Measurements from ENCODE around the gene GRID2. TPM values are rescaled to one million over a fixed set of nuclear protein-coding genes. Genes with fewer than 3 reads are reported as not detected.

The GRID2 gene
- total RNA-seq, 1 donor from 2014 or later = 1.4 TPM

Small RNAs within 50 kb of the gene (small RNA-seq; reads per million reads assigned to genes)
- not detected for gene RNA5SP164 (ENCODE audit: low replicate concordance)
